ENCODE measurements around the gene CYP24A1. TPM values are rescaled to one million over a fixed set of nuclear protein-coding genes. Genes with fewer than 3 reads are reported as not detected.

The CYP24A1 gene
- total and polyA plus RNA-seq, 2 of the 13 experiments (the other 11 are each of a cell fraction or from before 2014, with no cell fraction given) = 9.4 to 32.7 TPM

DNA sequence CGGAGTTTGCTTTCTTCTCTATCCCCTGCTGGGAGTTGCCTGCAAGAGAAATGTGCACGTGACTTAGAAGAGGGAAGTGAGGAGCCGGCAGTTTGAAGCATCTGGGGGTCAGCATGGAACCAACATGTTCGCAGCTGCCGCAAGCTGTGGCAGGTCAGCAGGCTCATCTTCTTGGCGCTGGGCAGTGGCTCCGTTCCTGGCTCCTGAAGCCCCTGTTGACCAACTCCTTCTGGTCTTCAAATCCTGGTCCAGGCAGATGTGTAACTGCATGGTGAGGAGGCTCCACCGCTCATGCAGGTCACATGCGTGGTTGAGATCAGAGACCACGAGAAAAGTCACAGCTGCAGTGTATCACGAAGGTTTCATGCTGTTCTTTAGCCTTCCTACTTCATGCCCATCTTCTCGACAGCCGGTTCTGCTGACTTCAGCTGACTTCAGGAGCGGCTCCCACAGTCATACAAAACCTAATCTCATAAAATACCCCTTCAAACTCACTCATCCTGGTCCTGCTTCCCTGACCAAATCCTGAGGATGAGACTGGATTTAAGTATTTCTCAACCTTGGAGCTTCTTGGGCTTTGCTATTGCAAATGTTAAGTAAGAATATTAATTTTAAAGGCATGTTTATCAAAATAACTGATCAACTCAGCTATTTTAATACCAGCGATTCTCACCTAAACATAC, 58.5 kb downstream of the CYP24A1 start (continued):
- TF ChIP-seq, protein P1, sequence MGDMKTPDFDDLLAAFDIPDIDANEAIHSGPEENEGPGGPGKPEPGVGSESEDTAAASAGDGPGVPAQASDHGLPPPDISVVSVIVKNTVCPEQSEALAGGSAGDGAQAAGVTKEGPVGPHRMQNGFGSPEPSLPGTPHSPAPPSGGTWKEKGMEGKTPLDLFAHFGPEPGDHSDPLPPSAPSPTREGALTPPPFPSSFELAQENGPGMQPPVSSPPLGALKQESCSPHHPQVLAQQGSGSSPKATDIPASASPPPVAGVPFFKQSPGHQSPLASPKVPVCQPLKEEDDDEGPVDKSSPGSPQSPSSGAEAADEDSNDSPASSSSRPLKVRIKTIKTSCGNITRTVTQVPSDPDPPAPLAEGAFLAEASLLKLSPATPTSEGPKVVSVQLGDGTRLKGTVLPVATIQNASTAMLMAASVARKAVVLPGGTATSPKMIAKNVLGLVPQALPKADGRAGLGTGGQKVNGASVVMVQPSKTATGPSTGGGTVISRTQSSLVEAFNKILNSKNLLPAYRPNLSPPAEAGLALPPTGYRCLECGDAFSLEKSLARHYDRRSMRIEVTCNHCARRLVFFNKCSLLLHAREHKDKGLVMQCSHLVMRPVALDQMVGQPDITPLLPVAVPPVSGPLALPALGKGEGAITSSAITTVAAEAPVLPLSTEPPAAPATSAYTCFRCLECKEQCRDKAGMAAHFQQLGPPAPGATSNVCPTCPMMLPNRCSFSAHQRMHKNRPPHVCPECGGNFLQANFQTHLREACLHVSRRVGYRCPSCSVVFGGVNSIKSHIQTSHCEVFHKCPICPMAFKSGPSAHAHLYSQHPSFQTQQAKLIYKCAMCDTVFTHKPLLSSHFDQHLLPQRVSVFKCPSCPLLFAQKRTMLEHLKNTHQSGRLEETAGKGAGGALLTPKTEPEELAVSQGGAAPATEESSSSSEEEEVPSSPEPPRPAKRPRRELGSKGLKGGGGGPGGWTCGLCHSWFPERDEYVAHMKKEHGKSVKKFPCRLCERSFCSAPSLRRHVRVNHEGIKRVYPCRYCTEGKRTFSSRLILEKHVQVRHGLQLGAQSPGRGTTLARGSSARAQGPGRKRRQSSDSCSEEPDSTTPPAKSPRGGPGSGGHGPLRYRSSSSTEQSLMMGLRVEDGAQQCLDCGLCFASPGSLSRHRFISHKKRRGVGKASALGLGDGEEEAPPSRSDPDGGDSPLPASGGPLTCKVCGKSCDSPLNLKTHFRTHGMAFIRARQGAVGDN (CRISPR knock-in tag; IDR thresholded peaks at IDR 0.05) = peak; percentile 77
- 0 out of 2 replicates have a peak, but pooled peaks have one; percentile 59 for TF ChIP-seq ZNF737 (CRISPR knock-in tag; IDR thresholded peaks at IDR 0.05; ENCODE audit: borderline replicate concordance)
- peak; percentile 35 for TF ChIP-seq IKZF4 (CRISPR knock-in tag; IDR thresholded peaks at IDR 0.05; ENCODE audit: borderline replicate concordance, low read depth, not compliant biosample characterization)
- peak; percentile 17; the same call in 1 of the 2 replicates for TF ChIP-seq NFE2 (CRISPR knock-in tag; IDR thresholded peaks at IDR 0.05)
- 0 out of 2 replicates have a peak, but pooled peaks have one; percentile 35 for TF ChIP-seq TOE1 (CRISPR knock-in tag; IDR thresholded peaks at IDR 0.05)
- no peak for TF ChIP-seq NONO (IDR thresholded peaks at IDR 0.05)
- 0 out of 2 replicates have a peak, but pooled peaks have one; percentile 34 for TF ChIP-seq NONO (CRISPR knock-in tag; conservative IDR thresholded peaks at IDR 0.05)
- no peak for TF ChIP-seq REL (CRISPR knock-in tag; conservative IDR thresholded peaks at IDR 0.05)
- TF ChIP-seq SMAD9 (CRISPR knock-in tag; IDR thresholded peaks at IDR 0.05) = peak; percentile 90; the same call in 1 of the 2 replicates
